NCI-H2171 (cell line): Measurements from ENCODE around the gene NACC1.

ENCODE experiments used
- DNase-seq: peaks from one replicate; lab custom pipeline; 2025; lab: John Stamatoyannopoulos, UW

NACC1 gene

GRCh38 chr19:13120817-13121216, 2.8 kb downstream of the NACC1 start:
- no peak for DNase-seq

DNA sequence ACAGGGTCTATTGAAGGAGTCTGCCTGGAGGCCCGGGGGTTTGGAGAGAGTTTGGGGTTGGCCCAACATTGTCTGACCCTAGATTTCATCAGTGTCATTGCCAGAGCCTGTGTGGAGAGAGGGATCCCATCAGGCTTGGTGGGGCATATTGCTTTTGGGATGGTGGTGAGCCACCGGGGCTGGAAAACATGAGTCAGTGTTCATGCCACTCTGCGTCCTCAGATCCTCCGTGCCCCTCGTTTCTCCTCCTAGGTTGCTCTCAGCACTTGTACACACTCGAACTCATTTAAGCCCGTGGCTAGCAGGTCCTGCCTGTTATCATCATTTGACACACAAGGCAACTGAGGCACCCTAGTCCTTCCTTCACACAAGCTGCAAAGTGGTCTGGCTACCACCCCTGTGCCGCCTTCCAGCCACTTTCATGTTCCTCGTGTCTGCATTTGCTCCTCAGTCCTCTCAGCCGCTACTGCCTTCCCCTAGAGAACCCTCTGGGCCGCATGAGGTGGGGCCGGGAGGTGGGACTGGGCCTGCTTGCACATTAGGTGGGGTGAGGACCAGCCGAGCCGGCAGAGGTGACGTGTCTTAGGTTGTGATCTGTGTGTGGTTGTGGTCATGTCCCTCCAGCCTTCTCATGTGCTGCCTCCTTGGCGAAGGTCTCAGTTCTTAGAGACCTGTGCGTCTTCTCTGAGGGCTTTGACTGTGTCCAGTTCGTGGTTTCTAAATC, 3.6 kb downstream of the NACC1 start:
- DNase-seq: no peak

- no peak for DNase-seq
Observed at GRCh38 chr19:13122275-13122878, 4.3 kb downstream of the NACC1 start.

DNA sequence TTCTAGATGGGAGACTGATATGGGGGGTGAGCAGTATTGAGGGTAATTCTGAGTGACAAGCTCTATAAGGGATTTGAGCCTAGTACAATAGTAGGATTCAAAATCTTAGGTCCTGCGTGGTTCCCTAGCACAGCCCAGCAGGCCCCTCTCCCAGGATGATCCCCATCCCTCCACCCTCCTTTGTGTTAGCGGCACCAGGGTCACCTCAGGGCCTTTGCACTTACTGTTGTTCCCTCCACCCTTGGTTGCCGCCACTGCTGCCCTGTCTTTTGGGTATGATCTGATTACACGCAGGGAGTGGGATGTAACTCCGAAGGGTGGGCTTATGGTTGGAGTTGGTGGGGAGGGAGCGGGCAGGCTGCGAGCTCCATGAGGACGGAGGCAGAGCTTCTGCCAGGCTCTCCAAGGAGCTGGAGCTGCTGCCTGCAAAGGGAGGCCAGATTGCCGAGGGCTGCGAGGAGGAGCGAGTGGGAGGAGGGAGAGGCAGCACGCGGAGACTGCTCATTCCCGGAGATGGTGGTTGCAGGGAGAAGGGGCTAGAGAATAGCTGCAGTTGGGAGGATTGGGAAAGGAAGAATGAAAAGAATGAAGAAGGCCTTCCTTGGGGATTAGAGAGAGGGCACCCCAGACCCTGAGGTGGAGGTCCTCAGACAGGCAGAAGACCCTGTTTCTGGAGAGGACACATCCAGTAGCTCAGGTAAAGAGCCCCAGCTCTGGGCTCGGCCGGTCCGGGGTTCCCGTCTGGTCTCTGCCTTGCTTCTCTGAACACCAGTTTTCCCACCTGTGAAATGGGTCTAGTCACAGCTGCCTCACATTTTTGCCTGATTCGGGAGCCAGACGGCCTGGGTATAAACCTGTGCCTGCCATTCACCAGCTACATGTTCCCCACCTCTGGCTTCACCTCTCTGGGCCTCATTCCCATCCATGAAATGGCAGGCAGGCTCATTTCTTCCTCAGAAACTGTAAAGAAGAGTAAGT, 5.2 kb downstream of the NACC1 start:
- DNase-seq: no peak

GRCh38 chr19:13127051-13127450, 9.0 kb downstream of the NACC1 start:
- no peak for DNase-seq

DNA sequence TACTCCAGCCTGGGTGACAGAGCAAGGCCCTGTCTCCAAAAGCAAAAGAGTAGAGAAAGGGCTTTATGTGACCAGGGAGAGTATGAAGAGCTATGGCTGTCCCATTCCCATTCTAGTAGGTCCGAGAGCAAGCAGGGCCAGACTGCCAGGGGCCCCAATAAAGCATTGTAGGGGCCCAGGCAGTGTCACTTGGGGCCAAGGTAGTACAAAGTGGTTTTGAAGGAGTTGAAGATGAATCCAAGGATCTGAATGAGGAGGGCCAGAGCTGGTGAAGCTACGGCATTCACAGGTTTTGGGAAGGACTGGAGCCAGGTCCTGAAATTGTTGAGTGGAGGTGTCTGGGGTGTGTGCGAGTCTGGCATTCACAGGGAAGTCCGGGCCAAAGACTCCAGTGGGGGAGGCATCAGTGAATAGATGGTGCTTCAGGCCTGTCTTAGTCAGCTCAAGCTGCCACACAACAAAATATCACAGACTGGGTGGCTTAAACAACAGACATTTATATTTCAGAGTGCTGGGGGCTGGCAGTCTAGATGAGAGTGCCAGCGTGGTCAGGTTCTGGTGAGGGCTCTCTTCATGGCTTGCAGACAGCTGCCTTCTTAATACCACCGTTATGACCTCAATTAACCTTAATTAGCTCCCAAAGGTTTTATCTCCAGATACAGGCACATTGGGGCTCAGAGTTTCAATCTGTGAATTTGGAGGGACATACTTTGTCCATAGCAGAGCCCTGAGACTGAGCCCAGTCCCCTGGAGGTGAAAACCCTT, 9.9 kb downstream of the NACC1 start:
- DNase-seq: no peak

DNA sequence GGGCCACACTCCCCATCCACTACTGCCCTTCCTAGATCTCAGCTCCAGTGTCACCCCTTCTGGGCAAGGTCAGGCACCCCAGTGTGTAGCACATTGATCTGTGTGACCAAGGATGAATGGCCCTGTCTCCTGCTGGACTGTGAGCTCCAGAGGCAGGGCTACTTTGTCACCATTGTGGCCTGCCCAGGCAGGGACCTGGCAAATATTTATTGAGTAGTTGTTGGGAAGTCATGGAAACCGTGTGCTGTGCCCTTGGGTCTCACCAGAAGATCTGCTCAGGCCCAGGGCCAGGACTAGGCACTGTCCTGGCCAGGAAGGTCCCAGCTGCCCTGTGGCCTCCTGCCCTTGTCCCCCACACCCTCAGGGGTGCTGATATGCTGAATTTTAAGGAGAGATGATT, 10.5 kb downstream of the NACC1 start:
- DNase-seq: no peak

GRCh38 chr19:13129384-13129783, 11.3 kb downstream of the NACC1 start:
- no peak for DNase-seq

DNA sequence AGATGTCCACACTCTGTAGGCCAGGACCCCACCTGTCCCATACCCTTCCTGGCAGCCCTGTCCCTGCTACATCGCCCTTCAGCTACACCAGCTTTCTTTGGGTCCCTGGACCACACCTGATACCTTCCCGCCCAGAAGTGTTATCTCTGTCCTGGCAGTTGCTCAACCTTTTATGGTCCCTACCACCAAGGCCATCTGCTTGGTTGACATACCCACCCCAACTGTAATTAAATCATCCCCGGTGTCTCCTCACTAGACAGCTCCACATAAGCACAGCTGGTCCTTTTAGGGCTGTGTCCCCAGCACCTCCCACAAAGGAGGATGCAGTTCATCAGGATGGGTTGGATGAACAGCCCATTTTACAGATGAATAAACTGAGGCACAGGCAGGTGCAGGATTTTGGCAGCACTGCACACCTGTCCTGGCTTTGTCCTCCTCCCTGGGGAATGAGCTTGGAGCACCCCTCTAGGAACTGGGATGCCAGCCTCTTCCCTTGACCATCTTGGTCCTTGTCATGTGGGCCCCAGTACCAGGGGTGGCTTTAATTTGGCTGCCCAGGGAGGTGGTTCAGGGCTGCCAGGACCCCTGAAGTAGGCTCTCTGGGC, 12.9 kb downstream of the NACC1 start:
- DNase-seq: no peak

- DNase-seq: no peak
Observed at GRCh38 chr19:13132471-13133180, 14.6 kb downstream of the NACC1 start.

DNA sequence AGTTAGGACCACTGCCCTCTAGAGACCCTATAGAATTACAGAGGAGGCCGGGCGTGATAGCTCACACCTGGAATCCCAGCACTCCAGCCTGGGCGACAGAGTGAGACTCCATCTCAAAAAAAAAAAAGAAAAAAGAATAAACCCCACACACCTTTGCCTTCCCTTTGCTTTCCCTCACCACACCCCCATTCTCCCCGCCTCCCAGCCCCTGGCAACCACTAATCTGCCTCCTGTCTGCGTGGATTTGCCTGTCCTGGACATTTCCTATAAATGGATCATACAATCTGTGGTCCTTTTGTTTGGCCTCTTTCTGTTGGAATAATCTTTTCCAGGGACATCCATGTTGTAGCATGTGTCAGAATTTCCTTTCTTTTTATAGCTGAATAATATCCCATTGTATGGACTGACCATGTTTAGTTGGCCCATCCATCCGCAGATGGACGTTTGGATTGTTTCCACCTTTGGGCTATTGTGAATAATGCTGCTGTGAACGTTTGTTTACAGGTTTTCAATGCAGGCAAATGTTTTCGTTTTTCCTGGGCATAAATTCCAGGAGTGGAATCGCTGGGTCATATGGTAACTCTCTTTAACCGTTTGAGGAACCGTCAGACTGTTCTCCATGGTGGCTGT, 15.3 kb downstream of the NACC1 start:
- DNase-seq: no peak

GRCh38 chr19:13134626-13135025, 16.6 kb downstream of the NACC1 start:
- no peak for DNase-seq

DNA sequence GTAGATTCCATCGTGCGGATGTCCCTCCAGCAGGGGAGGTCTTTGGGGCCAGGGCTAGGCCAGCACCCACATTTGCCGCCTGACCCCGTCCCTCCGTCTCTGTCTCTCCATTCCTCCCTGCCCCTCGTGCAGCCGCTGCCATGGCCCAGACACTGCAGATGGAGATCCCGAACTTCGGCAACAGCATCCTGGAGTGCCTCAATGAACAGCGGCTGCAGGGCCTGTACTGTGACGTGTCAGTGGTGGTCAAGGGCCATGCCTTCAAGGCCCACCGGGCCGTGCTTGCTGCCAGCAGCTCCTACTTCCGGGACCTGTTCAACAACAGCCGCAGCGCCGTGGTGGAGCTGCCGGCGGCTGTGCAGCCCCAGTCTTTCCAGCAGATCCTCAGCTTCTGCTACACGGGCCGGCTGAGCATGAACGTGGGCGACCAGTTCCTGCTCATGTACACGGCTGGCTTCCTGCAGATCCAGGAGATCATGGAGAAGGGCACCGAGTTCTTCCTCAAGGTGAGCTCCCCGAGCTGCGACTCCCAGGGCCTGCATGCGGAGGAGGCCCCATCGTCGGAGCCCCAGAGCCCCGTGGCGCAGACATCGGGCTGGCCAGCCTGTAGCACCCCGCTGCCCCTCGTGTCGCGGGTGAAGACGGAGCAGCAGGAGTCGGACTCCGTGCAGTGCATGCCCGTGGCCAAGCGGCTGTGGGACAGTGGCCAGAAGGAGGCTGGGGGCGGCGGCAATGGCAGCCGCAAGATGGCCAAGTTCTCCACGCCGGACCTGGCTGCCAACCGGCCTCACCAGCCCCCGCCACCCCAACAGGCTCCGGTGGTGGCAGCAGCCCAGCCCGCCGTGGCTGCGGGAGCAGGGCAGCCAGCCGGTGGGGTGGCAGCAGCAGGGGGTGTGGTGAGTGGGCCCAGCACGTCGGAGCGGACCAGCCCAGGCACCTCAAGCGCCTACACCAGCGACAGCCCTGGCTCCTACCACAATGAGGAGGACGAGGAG, 17.3 kb downstream of the NACC1 start:
- DNase-seq: no peak

GRCh38 chr19:13137290-13137794, 19.3 kb downstream of the NACC1 start:
- no peak for DNase-seq

DNA sequence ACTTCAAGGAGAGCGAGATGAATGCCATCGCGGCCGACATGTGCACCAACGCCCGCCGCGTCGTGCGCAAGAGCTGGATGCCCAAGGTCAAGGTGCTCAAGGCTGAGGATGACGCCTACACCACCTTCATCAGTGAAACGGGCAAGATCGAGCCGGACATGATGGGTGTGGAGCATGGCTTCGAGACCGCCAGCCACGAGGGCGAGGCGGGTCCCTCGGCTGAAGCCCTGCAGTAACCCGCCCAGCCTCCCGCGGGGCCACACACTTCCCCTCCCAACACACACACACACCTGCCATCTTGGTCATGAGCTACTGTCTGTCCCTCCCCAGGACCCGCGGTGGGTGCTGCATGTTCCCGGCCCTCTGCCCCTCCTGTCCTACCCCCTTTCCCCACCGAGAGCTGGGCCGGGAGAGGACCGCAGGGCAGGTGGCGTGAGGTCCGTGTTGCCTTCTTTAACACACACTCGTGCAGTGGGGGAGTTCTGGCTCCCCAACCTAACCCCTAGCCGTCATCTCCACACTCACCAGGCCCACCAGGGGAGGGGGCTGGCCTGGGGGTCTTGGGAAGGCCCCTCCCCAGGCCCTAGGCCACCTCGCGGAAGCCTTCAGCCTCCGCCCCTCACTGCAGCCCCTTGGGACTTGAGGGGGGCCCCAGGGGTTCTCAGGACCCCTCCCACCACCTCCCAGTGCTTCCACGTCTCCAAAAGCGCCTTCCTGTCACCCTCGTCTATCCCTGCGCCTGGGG, 20.3 kb downstream of the NACC1 start:
- no peak for DNase-seq

DNA sequence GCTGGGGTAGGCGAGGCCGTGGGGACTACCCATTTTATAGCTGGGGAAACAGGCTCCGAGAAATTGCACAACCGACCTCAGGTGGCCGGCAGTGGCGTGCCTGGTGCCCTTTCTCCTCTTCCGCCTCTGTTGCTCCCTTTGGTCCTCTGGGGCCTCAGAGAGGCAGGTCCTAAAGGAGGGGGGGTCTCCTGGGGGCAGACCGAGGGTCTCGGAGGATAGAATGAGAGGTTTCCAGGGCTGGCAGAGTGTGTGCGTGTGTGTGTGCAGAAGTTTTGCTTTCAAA, 20.8 kb downstream of the NACC1 start:
- DNase-seq: no peak

DNA sequence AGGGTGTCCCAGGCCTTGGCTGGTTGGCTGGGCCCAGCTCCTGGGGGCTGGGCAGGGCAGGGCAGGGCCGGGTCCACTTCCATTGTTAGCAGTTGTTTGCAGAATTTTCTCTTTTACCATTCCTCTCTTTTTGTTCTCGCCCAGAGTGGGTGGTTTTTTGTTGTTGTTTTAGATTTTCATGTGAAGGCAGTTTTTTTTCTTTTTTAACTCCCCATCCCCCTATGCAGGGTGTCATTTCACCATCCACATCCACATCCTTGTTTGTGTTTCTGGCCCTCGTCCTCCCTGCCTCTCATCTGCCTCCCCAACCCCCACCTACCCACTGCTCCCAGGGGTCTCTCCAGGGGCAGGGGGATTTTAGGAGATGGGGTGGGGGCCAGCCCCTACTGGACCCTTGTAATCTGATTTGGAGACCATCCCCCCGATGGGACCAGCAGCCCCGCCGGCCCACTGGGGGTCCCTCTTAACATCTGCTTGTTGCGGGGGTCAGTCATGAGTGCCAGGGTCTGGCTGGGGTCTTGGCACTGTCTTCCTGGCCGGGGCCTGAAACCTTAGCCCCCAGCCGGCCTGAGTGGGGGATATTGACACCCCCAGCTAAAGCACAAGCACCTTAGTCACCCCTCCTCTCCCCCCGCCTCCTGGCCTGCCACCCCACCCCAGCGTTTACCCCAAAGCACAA, 21.7 kb downstream of the NACC1 start:
- no peak for DNase-seq
